DND-41 (cell line): Measurements from ENCODE around the gene FBXW7.

Experiments used
- ATAC-seq: fragments of 200-7000 bp; cut with Tn5 transposase; 3 replicates; pipeline ENCODE4 v1.9.1; 2021; ENCODE audit warnings: low read depth; ENCODE audit not compliant: insufficient read depth
- DNase-seq: peaks from one replicate; pipeline ENCODE4 v3.0.0-alpha.2; 2020
- H2AFZ ChIP-seq: 2 replicates; pipeline ENCODE4 v1.6.0; 2012; ENCODE audit warnings: low read depth, low read length
- H3K27ac ChIP-seq: 2 replicates; pipeline ENCODE4 v1.5.1; 2012; ENCODE audit warnings: low read length, inconsistent platforms
- H3K27me3 ChIP-seq: fragments of 200-600 bp; sonication (generic); 2 replicates; pipeline ENCODE4 v1.6.0; 2012; ENCODE audit warnings: low read length, mild to moderate bottlenecking, inconsistent platforms; ENCODE audit not compliant: insufficient read depth, poor library complexity
- H3K36me3 ChIP-seq: 2 replicates; pipeline ENCODE4 v1.5.1; 2012; ENCODE audit warnings: low read length, inconsistent platforms; ENCODE audit not compliant: insufficient read depth
- H3K4me1 ChIP-seq: 2 replicates; pipeline ENCODE4 v1.5.1; 2012; ENCODE audit warnings: mild to moderate bottlenecking, low read length; ENCODE audit not compliant: insufficient read depth
- H3K4me2 ChIP-seq: 2 replicates; pipeline ENCODE4 v1.6.0; 2012; ENCODE audit warnings: mild to moderate bottlenecking, moderate library complexity, low read length, inconsistent platforms; ENCODE audit not compliant: insufficient read depth
- H3K4me3 ChIP-seq, 2 experiments: fragments of 200-600 bp in 1 of 2; shearing (Covaris generic) in 1 of 2; 2 replicates each; pipeline ENCODE4 v1.5.1; 2012 to 2016; ENCODE audit warnings: inconsistent platforms in 2 of 2, low read length in 2 of 2, mild to moderate bottlenecking in 2 of 2, low read depth in 1 of 2, moderate library complexity in 1 of 2
- H3K79me2 ChIP-seq: 2 replicates; pipeline ENCODE4 v1.6.0; 2012; ENCODE audit warnings: low read length, inconsistent platforms; ENCODE audit not compliant: insufficient read depth
- H3K9ac ChIP-seq: 2 replicates; pipeline ENCODE4 v1.6.0; 2012; ENCODE audit warnings: low read depth, mild to moderate bottlenecking, inconsistent platforms, low read length, moderate library complexity
- H3K9me3 ChIP-seq: 2 replicates; pipeline ENCODE4 v1.5.1; 2012; ENCODE audit warnings: low read length, moderate library complexity, mild to moderate bottlenecking, inconsistent platforms; ENCODE audit not compliant: insufficient read depth, severe bottlenecking
- H4K20me1 ChIP-seq: 2 replicates; pipeline ENCODE4 v1.6.0; 2012; ENCODE audit warnings: low read length; ENCODE audit not compliant: insufficient read depth
- EZH2 ChIP-seq: IDR thresholded peaks from 3 replicates; pipeline ENCODE4 v1.6.1; 2012; ENCODE audit warnings: borderline replicate concordance, low read depth, mild to moderate bottlenecking, moderate library complexity, low read length, inconsistent platforms; ENCODE audit not compliant: severe bottlenecking
- TF ChIP-seq, protein P1 (sequence below): IDR thresholded peaks from 2 replicates; pipeline ENCODE4 v1.5.1; 2012; ENCODE audit warnings: borderline replicate concordance, low read length, moderate library complexity, mild to moderate bottlenecking; ENCODE audit not compliant: poor library complexity, severe bottlenecking; ENCODE audit errors: extremely low read depth

Gene FBXW7

GRCh38 chr4:152572417-152573086 lies 36.7 kb upstream of the FBXW7 start:
- H3K4me2 ChIP-seq = no peak overlapping the region
- TF ChIP-seq EZH2 = no peak
- TF ChIP-seq, protein P1, sequence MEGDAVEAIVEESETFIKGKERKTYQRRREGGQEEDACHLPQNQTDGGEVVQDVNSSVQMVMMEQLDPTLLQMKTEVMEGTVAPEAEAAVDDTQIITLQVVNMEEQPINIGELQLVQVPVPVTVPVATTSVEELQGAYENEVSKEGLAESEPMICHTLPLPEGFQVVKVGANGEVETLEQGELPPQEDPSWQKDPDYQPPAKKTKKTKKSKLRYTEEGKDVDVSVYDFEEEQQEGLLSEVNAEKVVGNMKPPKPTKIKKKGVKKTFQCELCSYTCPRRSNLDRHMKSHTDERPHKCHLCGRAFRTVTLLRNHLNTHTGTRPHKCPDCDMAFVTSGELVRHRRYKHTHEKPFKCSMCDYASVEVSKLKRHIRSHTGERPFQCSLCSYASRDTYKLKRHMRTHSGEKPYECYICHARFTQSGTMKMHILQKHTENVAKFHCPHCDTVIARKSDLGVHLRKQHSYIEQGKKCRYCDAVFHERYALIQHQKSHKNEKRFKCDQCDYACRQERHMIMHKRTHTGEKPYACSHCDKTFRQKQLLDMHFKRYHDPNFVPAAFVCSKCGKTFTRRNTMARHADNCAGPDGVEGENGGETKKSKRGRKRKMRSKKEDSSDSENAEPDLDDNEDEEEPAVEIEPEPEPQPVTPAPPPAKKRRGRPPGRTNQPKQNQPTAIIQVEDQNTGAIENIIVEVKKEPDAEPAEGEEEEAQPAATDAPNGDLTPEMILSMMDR = no peak
- no peaks in the 10 kb centered on the region for H3K79me2 ChIP-seq
- no peak overlapping the region for H3K4me3 ChIP-seq
- peaks cover 3% of the 10 kb centered on the region for H3K27me3 ChIP-seq
- no peak overlapping the region for H3K27ac ChIP-seq
- H3K9me3 ChIP-seq = no peaks in the 10 kb centered on the region
- no peak for DNase-seq
- no peak overlapping the region for H3K9ac ChIP-seq
- no peak overlapping the region for H2AFZ ChIP-seq
- no peaks in the 10 kb centered on the region for H4K20me1 ChIP-seq
- no peak for ATAC-seq
- no peaks in the 10 kb centered on the region for H3K4me1 ChIP-seq
- no peaks in the 10 kb centered on the region for H3K36me3 ChIP-seq

GRCh38 chr4:152571770-152572169 lies 35.9 kb upstream of the FBXW7 start:
- no peak for TF ChIP-seq EZH2
- TF ChIP-seq, protein P1 = no peak
- H3K36me3 ChIP-seq = no peaks in the 10 kb centered on the region
- H3K27ac ChIP-seq = no peak overlapping the region
- no peaks in the 10 kb centered on the region for H3K27me3 ChIP-seq
- H3K4me1 ChIP-seq = no peaks in the 10 kb centered on the region
- no peaks in the 10 kb centered on the region for H3K79me2 ChIP-seq
- no peaks in the 10 kb centered on the region for H4K20me1 ChIP-seq
- DNase-seq = no peak
- H3K4me2 ChIP-seq = no peak overlapping the region
- no peaks in the 10 kb centered on the region for H3K9me3 ChIP-seq
- no peak for ATAC-seq
- no peak overlapping the region for H3K9ac ChIP-seq
- no peak overlapping the region for H2AFZ ChIP-seq
- H3K4me3 ChIP-seq = no peak overlapping the region

- no peak for ATAC-seq
- TF ChIP-seq, protein P1 = no peak
- TF ChIP-seq EZH2 = no peak
- no peak overlapping the region for H3K9ac ChIP-seq
Observed at GRCh38 chr4:152571296-152571695, 35.4 kb upstream of the FBXW7 start.

DNA sequence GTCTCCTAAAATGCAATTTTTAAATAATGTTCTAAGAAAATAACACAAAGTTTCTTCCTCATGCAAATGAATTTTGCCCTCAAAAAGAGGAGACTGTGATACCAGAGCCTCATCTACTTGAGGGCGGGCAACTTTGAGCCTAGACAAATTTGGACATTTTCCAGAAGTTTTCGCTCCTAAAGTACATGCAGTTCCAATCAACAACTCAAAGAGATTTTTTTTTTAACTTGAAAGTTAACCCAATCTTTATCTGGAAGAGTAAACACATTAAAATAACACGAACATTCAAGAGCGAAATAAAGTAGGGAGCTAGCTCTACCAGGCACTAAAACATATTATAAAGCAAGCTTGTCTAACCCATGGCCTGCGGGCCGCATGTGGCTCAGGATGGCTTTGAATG lies 29.4 kb upstream of the FBXW7 start:
- Histone ChIP-seq H3K4me3 (no peak overlapping the region), H3K36me3 (no peaks in the 10 kb centered on the region), H3K9ac (no peak overlapping the region), H3K27me3 (no peaks in the 10 kb centered on the region), H3K79me2 (no peaks in the 10 kb centered on the region), H4K20me1 (no peaks in the 10 kb centered on the region), H3K9me3 (no peaks in the 10 kb centered on the region), H3K4me1 (no peaks in the 10 kb centered on the region), H2AFZ (no peak overlapping the region), H3K27ac (no peak overlapping the region), H3K4me2 (no peak overlapping the region)
- ATAC-seq (no peak), DNase-seq (no peak)
- TF ChIP-seq, protein P1 = no peak
- no peak for TF ChIP-seq EZH2

More at GRCh38 chr4:152571296-152571695, 35.4 kb upstream of the FBXW7 start:
- H3K4me2 ChIP-seq = no peak overlapping the region
- no peaks in the 10 kb centered on the region for H3K36me3 ChIP-seq
- H4K20me1 ChIP-seq = no peaks in the 10 kb centered on the region
- DNase-seq = no peak
- no peak overlapping the region for H2AFZ ChIP-seq
- H3K4me1 ChIP-seq = no peaks in the 10 kb centered on the region
- H3K27me3 ChIP-seq = no peaks in the 10 kb centered on the region
- no peak overlapping the region for H3K27ac ChIP-seq
- no peaks in the 10 kb centered on the region for H3K9me3 ChIP-seq
- H3K4me3 ChIP-seq = no peak overlapping the region
- H3K79me2 ChIP-seq = no peaks in the 10 kb centered on the region
